Vagina (tissue), 2 donors: ENCODE measurements around the gene CD5L.

Experiments
- POLR2A ChIP-seq, 2 donors: fragments of 450-650 bp; IDR thresholded peaks; one replicate each; pipeline ENCODE4 v1.6.1; 2017; ENCODE audit warnings: antibody characterized with exemption in 2 of 2, mild to moderate bottlenecking in 2 of 2, moderate library complexity in 2 of 2
- POLR2AphosphoS5 ChIP-seq, 2 donors: sonication (generic); formaldehyde crosslinking; IDR thresholded peaks; one replicate each; pipeline ENCODE4 v1.9.0; 2017; ENCODE audit warnings: antibody characterized with exemption in 2 of 2, mild to moderate bottlenecking in 2 of 2, low read depth in 1 of 2; ENCODE audit not compliant: insufficient read depth in 1 of 2

DNA sequence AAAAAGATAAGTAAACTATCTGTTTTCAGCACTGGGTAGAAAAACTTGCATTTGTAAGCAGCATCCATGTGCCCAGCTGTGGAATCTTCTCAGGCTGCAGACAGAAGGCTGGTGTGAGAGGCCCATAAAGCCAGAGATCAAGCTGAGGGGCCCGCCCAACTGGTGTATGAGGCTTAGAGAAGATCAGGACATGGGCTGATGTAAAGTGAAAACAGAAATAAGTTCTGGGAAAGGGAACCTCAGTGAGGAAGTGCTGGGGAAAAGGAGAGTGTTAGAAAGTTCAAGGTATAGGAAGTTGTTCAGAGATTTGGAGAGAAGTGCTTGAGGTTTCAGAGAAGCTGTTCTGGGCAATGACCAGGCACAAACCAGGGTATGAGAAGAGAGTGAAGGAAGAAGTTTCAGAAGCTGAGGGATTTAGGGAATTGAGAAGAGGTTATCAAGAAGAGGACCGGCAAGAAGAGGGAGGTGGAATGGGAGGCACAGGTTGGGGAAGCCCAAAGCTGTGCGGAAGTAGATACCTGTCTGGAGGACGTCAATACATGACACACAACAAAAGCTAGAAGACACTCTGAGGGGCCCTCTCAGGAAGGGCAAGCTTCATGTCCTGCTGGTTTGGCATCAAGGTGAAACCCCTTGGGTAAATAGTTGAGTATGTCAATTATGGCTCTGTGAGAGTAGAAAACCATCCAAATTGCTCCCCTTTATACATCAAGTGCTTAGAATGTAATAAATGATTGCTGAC, 2.7 kb upstream of the CD5L start:
- TF ChIP-seq POLR2A (IDR thresholded peaks at IDR 0.05): no peak
- TF ChIP-seq POLR2AphosphoS5 (IDR thresholded peaks at IDR 0.05; ENCODE audit: insufficient read depth in 1 of 2, low read depth in 1 of 2): no peak
